Pancreas (tissue), 10 donors: Measurements from ENCODE around the gene RGL2. TPM values are rescaled to one million over a fixed set of nuclear protein-coding genes. Genes with fewer than 3 reads are reported as not detected.

ENCODE experiments used
- ATAC-seq, 4 donors: fragments of 200-7000 bp; cut with Tn5 transposase; one replicate each; pipeline versions ENCODE4 v1.8.0 to v1.9.1; 2020; ENCODE audit warnings: mild to moderate bottlenecking in 4 of 4, moderate library complexity in 4 of 4
- DNase-seq, 6 donors: peaks; one replicate each; pipeline ENCODE4 v3.0.0-alpha.2; 2020
- FAIRE-seq: peaks from 2 replicates; lab custom pipeline; 2012; peaks lifted over from hg19 to GRCh38; lab: Jason Lieb, UNC
- H3K27ac ChIP-seq, 4 donors: fragments of 200-600 bp; sonication (generic); 1 replicate in 3 of 4; 2 replicates in 1 of 4; pipeline versions ENCODE4 v1.5.0 to v1.8.0; 2020
- H3K27me3 ChIP-seq, 4 donors: fragments of 200-600 bp; one replicate each; pipeline ENCODE4 v1.8.0; 2021
- H3K36me3 ChIP-seq, 3 donors: fragments of 200-600 bp; sonication (generic) in 1 of 3; one replicate each; pipeline versions ENCODE4 v1.5.0 to v1.8.0; 2020 to 2021
- H3K4me1 ChIP-seq, 3 donors: fragments of 200-600 bp; one replicate each; pipeline ENCODE4 v1.8.0; 2021
- H3K4me3 ChIP-seq, 4 donors: fragments of 200-600 bp; sonication (generic) in 2 of 4; one replicate each; pipeline versions ENCODE4 v1.5.0 to v1.8.0; 2020 to 2021
- H3K9me3 ChIP-seq, 4 donors: fragments of 200-600 bp; one replicate each; pipeline ENCODE4 v1.8.0; 2021
- CTCF ChIP-seq, 4 donors: fragments of 200-600 bp; sonication (generic) in 3 of 4; IDR thresholded peaks; one replicate each; pipeline versions ENCODE4 v1.5.0 to v1.8.0; 2021; ENCODE audit warnings: antibody characterized with exemption in 4 of 4
- WGBS, 2 donors: extraction: QIAGEN DNeasy Blood & Tissue Kit; methylation state at CpG; one replicate each; pipeline ENCODE4 v1.1.7; 2013; 5-methylcytosine and 5-hydroxymethylcytosine counted together
- intact Hi-C, 3 donors: fragments of 100-400 bp; cut with DNase I; formaldehyde crosslinking; loops; one replicate each; pipeline versions ENCODE4 v1.11.1 to v1.14.2; 2022
- polyA plus RNA-seq, 2 donors: library from polyadenylated mRNA; stranded (reverse); fragments of 200-250 nt; gene quantifications; one replicate each; pipeline ENCODE4 v1.2.3, GENCODE V29; 2013
- total RNA-seq, 6 donors: library from RNA; stranded (reverse); fragmentation: NEBNext Ultra II Directional in 4 of 6; extraction: Animal tissue kit (Norgen Biotek cat#: 25700) in 4 of 6; gene quantifications; one replicate each; pipeline versions ENCODE4 v1.2.1 to v1.2.4, GENCODE V29; 2021 to 2023
- donor health status: healthy with polysubstance abuse.
- donor health status: DM: no; HTN: no; CAD: no; lungs with moderate emphysema.
- donor health status: DM: no; HTN: no; CAD: no.
- donor health status: control.
- donor health status: control.
- donor health status: Bipolar disorder and iron deficiency.
- donor health status: DM: yes; HTN: yes; CAD: no.
- donor health status: DM: no; HTN: no; CAD: no.
- donor health status: DM: no; HTN: no; CAD: no.
- donor health status: DM: yes; HTN: yes; CAD: no.

RGL2 gene
- total and polyA plus RNA-seq, 8 donors: 24.5 to 121 (median 32.1) TPM

- Histone ChIP-seq H3K36me3 (peaks cover 0 to 11% (median 8%) of the 10 kb centered on the region in 3 donors), H3K9me3 (no peaks in the 10 kb centered on the region), H3K4me1 (peaks cover 0 to 7% (median 5%) of the 10 kb centered on the region in 3 donors), H3K27ac (no peak overlapping the region), H3K4me3 (no peak overlapping the region), H3K27me3 (no peaks in the 10 kb centered on the region)
- intact Hi-C loops: no loop called here
- TF ChIP-seq CTCF (IDR thresholded peaks at IDR 0.05): no peak
- 86 to 89% methylated on average over 15 of the region's 15 CpGs for WGBS, 2 donors
- ATAC-seq: no peak
- peak in 2 of 6 donors; percentile 38 to 73 for DNase-seq
- FAIRE-seq: no peak
Observed at GRCh38 chr6:33295621-33296369, 2.9 kb downstream of the RGL2 start.

- WGBS, 2 donors: 43 to 53% methylated on average over 10 of the region's 10 CpGs
- FAIRE-seq (no peak), ATAC-seq (no peak), DNase-seq (no peak)
- no peak overlapping the region for H3K27ac ChIP-seq
- no peak overlapping the region for H3K4me3 ChIP-seq
- no peak for TF ChIP-seq CTCF (IDR thresholded peaks at IDR 0.05)
- intact Hi-C loops: no loop called here
- H3K27me3 ChIP-seq: no peaks in the 10 kb centered on the region
- H3K36me3 ChIP-seq: peaks cover 0 to 11% (median 8%) of the 10 kb centered on the region in 3 donors
- peaks cover 0 to 13% (median 7%) of the 10 kb centered on the region in 3 donors for H3K4me1 ChIP-seq
- H3K9me3 ChIP-seq: no peaks in the 10 kb centered on the region
Observed at GRCh38 chr6:33294086-33294823, 4.5 kb downstream of the RGL2 start.

GRCh38 chr6:33292996-33293682, 5.6 kb downstream of the RGL2 start:
- peaks cover 0 to 13% (median 9%) of the 10 kb centered on the region in 3 donors for H3K4me1 ChIP-seq
- H3K27me3 ChIP-seq: no peaks in the 10 kb centered on the region
- intact Hi-C loops: no loop called here
- TF ChIP-seq CTCF (IDR thresholded peaks at IDR 0.05): no peak
- no peak for ATAC-seq
- FAIRE-seq: no peak
- no peaks in the 10 kb centered on the region for H3K9me3 ChIP-seq
- DNase-seq: peak in 1 of 6 donors; percentile 42
- H3K27ac ChIP-seq: no peak overlapping the region
- WGBS, 2 donors: 84 to 91% methylated on average over 16 of the region's 16 CpGs
- H3K4me3 ChIP-seq: no peak overlapping the region
- peaks cover 0 to 11% (median 8%) of the 10 kb centered on the region in 3 donors for H3K36me3 ChIP-seq

GRCh38 chr6:33290459-33290858, 8.3 kb downstream of the RGL2 start:
- DNase-seq (peak in 1 of 6 donors; percentile 44), FAIRE-seq (no peak), ATAC-seq (no peak)
- 56 to 61% methylated on average over 7 of the region's 7 CpGs for WGBS, 2 donors
- intact Hi-C loops: no loop called here
- Histone ChIP-seq H3K27me3 (no peaks in the 10 kb centered on the region), H3K27ac (no peak overlapping the region), H3K36me3 (peaks cover 0 to 25% (median 17%) of the 10 kb centered on the region in 3 donors), H3K4me3 (peak overlapping the region in 2 of 4 donors; percentile 63 to 66), H3K4me1 (peaks cover 0 to 12% (median 8%) of the 10 kb centered on the region in 3 donors), H3K9me3 (no peaks in the 10 kb centered on the region)
- no peak for TF ChIP-seq CTCF (IDR thresholded peaks at IDR 0.05)
